ENCODE data around the gene NDST1. TPM values are rescaled to one million over a fixed set of nuclear protein-coding genes. Genes with fewer than 3 reads are reported as not detected.

NDST1 gene
- total RNA-seq, 1 experiment from 2014 or later, result 33.1 TPM

DNA sequence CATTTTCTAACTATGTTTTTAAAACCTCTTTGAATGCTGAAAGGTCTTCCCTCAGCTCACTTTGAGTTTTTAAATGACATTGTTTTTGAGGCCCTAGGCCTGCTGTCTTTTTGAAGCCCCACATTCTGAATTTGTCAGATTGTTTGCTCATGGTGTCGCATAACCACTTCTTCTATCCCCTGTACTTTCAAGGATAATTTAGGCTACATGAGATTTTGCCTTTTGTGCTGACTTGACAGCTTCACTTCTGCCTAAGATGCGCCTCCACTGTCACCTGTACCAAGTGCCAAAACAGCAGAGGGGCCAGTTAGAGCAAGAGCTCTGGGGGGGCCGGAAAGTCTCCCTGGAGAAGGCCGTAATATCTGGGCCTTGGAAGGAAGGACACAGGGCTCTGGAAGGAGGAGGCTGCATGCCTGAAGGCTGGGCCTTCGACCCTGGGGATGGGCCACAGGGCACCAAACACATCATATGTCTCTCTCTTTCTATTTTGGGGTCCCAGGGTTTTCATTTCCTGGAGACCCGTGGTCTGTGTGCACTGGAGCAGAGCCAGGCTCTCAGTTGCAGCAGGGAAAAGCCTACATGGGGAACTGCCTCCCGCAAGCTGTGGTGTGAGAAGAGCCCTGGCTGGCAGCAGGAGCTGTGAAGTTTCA is 49.1 kb downstream of the NDST1 start:
- Histone ChIP-seq H2AFZ (ENCODE audit: low read depth, low read length, poor library complexity, severe bottlenecking) (no peak overlapping the region), H3K4me3 (replicated peaks in 1 of 2; ENCODE audit: low read depth in 1 of 2, low read length in 2 of 2) (no peak overlapping the region), H3K4me1 (ENCODE audit: control insufficient read depth in 1 of 2, insufficient read depth in 2 of 2, low read length in 2 of 2) (peaks cover 3 to 7% of the 10 kb centered on the region in 2 experiments; a peak in 2 of 4 replicates), H3K9me2 (ENCODE audit: insufficient read depth) (no peaks in the 10 kb centered on the region), H3K27me3 (ENCODE audit: insufficient read depth, low read length) (no peaks in the 10 kb centered on the region), H3K9me3 (ENCODE audit: control insufficient read depth in 1 of 2, insufficient read depth in 1 of 2, low read depth in 1 of 2, low read length in 2 of 2) (no peaks in the 10 kb centered on the region), H3K79me2 (ENCODE audit: insufficient read depth, low read length) (no peaks in the 10 kb centered on the region), H3K4me2 (ENCODE audit: low read length) (no peak overlapping the region), H3K9ac (ENCODE audit: low read length) (no peak overlapping the region), H3K27ac (ENCODE audit: low read depth, low read length) (no peak overlapping the region), H3K36me3 (ENCODE audit: control insufficient read depth in 1 of 2, insufficient read depth in 2 of 2, low read length in 2 of 2) (peaks cover 0 to 2% of the 10 kb centered on the region in 2 experiments; a peak in 1 of 4 replicates), H4K20me1 (ENCODE audit: insufficient read depth) (no peaks in the 10 kb centered on the region)
- ChIA-PET POLR2A (interaction anchor here (1.0 kb wide), 1 partner anchor 107 kb away, joined by 3 read pairs; no protein-coding TSS in a partner anchor), CTCF (interaction anchor here (0.6 to 1.2 kb wide), 3 partner anchors 12 to 568 kb away, joined by 3 to 4 read pairs (median 4); no protein-coding TSS in a partner anchor), RAD21 (ENCODE audit: low non-redundant PET in 1 of 2, low total read pairs in 2 of 2, uncharacterized antibody in 2 of 2, unreplicated experiment in 2 of 2) (interaction anchor here in 1 of 2 experiments (0.7 kb wide), 1 partner anchor 102 kb away, joined by 3 read pairs; no protein-coding TSS in a partner anchor)
- ATAC-seq (no peak), DNase-seq (ENCODE audit: low read depth, low spot score) (no peak)
- intact Hi-C loops (cut with micrococcal nuclease), result no loop called here
- no TSS peak for BruUV-seq (replicated peaks)
- TF ChIP-seq ZFX (IDR thresholded peaks at IDR 0.05) (no peak), RAD21 (IDR thresholded peaks at IDR 0.05; ENCODE audit: low read depth) (no peak)

DNA sequence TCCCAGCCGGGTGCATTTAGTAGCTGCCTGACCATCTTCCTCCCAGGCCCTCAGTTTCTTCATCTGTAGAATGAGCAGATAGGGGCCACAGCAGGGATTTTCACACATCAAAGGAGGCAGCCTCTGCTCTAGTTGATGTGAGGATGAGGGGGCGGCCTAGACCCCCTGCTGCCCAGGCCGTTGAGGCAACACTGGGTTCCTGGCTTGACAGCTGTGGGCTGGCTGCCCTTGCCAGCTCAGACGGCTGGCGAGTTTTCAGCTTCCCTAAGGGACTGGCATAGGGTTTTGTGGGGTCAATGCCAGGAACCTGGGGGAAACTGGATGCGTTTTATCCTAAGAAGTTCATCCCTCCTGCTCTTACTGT is 49.6 kb downstream of the NDST1 start:
- RAD21 ChIA-PET (ENCODE audit: low non-redundant PET in 1 of 2, low total read pairs in 2 of 2, uncharacterized antibody in 2 of 2, unreplicated experiment in 2 of 2), result interaction anchor here in 1 of 2 experiments (0.7 kb wide), 1 partner anchor 102 kb away, joined by 3 read pairs; no protein-coding TSS in a partner anchor
- no peak for ATAC-seq
- no peak for DNase-seq (ENCODE audit: low read depth, low spot score)
- Histone ChIP-seq H3K27ac (ENCODE audit: low read depth, low read length) (no peak overlapping the region), H3K4me3 (replicated peaks in 1 of 2; ENCODE audit: low read depth in 1 of 2, low read length in 2 of 2) (no peak overlapping the region), H3K79me2 (ENCODE audit: insufficient read depth, low read length) (no peaks in the 10 kb centered on the region), H3K9me3 (ENCODE audit: control insufficient read depth in 1 of 2, insufficient read depth in 1 of 2, low read depth in 1 of 2, low read length in 2 of 2) (no peaks in the 10 kb centered on the region), H3K27me3 (ENCODE audit: insufficient read depth, low read length) (no peaks in the 10 kb centered on the region), H3K9ac (ENCODE audit: low read length) (no peak overlapping the region), H3K36me3 (ENCODE audit: control insufficient read depth in 1 of 2, insufficient read depth in 2 of 2, low read length in 2 of 2) (peaks cover 0 to 2% of the 10 kb centered on the region in 2 experiments; a peak in 1 of 4 replicates), H4K20me1 (ENCODE audit: insufficient read depth) (no peaks in the 10 kb centered on the region), H3K9me2 (ENCODE audit: insufficient read depth) (no peaks in the 10 kb centered on the region), H2AFZ (ENCODE audit: low read depth, low read length, poor library complexity, severe bottlenecking) (no peak overlapping the region), H3K4me1 (ENCODE audit: control insufficient read depth in 1 of 2, insufficient read depth in 2 of 2, low read length in 2 of 2) (peaks cover 3 to 7% of the 10 kb centered on the region in 2 experiments; a peak in 2 of 4 replicates), H3K4me2 (ENCODE audit: low read length) (no peak overlapping the region)
- intact Hi-C loops (cut with micrococcal nuclease), result no loop called here
- CTCF ChIA-PET, result interaction anchor here (0.6 to 1.2 kb wide), 3 partner anchors 13 to 230 kb away, joined by 3 to 4 read pairs (median 4); no protein-coding TSS in a partner anchor
- POLR2A ChIA-PET, result interaction anchor here (0.6 to 1.0 kb wide), 2 partner anchors 67 to 107 kb away, joined by 3 to 10 read pairs; no protein-coding TSS in a partner anchor
- BruUV-seq (replicated peaks), result no TSS peak
- TF ChIP-seq CEBPB (IDR thresholded peaks at IDR 0.05; ENCODE audit: low read depth), result no peak
- no peak for TF ChIP-seq EZH2phosphoT487 (IDR thresholded peaks at IDR 0.05; ENCODE audit: borderline replicate concordance)
- TF ChIP-seq SP1 (IDR thresholded peaks at IDR 0.05; ENCODE audit: low read depth), result no peak
- no peak for TF ChIP-seq ZFX (IDR thresholded peaks at IDR 0.05)
- no peak for TF ChIP-seq FOSL1 (IDR thresholded peaks at IDR 0.05; ENCODE audit: low read depth)
- no peak for TF ChIP-seq ELF1 (IDR thresholded peaks at IDR 0.05; ENCODE audit: borderline replicate concordance, low read depth)
- TF ChIP-seq EZH2 (IDR thresholded peaks at IDR 0.05), result no peak
- TF ChIP-seq EGR1 (IDR thresholded peaks at IDR 0.05; ENCODE audit: low read depth), result no peak
- TF ChIP-seq ZNF274 (IDR thresholded peaks at IDR 0.05; ENCODE audit: low read depth, low read length), result no peak
- TF ChIP-seq ZBTB33 (IDR thresholded peaks at IDR 0.05; ENCODE audit: extremely low read depth, insufficient replicate concordance, low read length), result no peak
- TF ChIP-seq YY1 (IDR thresholded peaks at IDR 0.05; ENCODE audit: extremely low read depth, insufficient replicate concordance, low read depth, low read length), result no peak
- TF ChIP-seq POLR2AphosphoS5 (IDR thresholded peaks at IDR 0.05; ENCODE audit: low read depth, low read length), result no peak
- no peak for TF ChIP-seq SIN3A (IDR thresholded peaks at IDR 0.05; ENCODE audit: low read depth)
- TF ChIP-seq JUND (IDR thresholded peaks at IDR 0.05), result no peak
- TF ChIP-seq ATF3 (IDR thresholded peaks at IDR 0.05), result no peak
- TF ChIP-seq TCF7L2 (IDR thresholded peaks at IDR 0.05; ENCODE audit: borderline replicate concordance, extremely low read depth, insufficient read depth, insufficient read length), result no peak
